Sigmoid colon (tissue), 4 donors: ENCODE data around the gene TOMM6.

Experiments used
- EP300 ChIP-seq, 4 donors: sonication (generic); formaldehyde crosslinking; IDR thresholded peaks; one replicate each; pipeline ENCODE4 v1.6.1; 2017; ENCODE audit warnings: antibody characterized with exemption in 4 of 4
- POLR2A ChIP-seq, 2 donors: fragments of 450-650 bp; IDR thresholded peaks; one replicate each; pipeline ENCODE4 v1.6.1; 2016; ENCODE audit warnings: antibody characterized with exemption in 2 of 2, mild to moderate bottlenecking in 2 of 2, moderate library complexity in 2 of 2
- POLR2AphosphoS5 ChIP-seq, 4 donors: sonication (generic); formaldehyde crosslinking; IDR thresholded peaks; one replicate each; pipeline ENCODE4 v1.6.1; 2017; ENCODE audit warnings: antibody characterized with exemption in 4 of 4
- TF ChIP-seq, protein P1 (sequence below), 4 experiments: fragments of 450-650 bp in 3 of 4; fragments of 200-600 bp in 1 of 4; IDR thresholded peaks; one replicate each; pipeline ENCODE4 v1.5.1; 2016 to 2019; ENCODE audit warnings: antibody characterized with exemption in 4 of 4, mild to moderate bottlenecking in 3 of 4, moderate library complexity in 2 of 4

DNA sequence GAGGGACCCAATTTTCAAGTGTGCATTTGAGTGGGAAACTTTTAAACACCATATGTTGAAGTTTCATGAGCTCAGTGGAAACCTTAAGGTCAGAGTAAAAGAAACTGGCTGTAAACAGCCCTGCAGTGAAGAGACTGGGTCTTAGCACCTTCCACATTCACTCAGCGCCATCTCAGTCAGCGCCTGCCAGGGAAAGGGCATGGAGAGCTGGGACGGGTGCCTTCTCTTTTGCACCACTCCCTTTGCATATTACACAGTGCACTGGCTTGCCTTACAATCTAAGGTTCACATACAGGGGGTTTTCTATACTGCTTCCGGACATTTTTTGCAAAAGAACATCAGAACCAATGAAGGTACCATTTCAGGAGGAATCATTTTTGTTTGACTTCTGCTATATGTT lies 4.5 kb downstream of the TOMM6 start:
- TF ChIP-seq POLR2AphosphoS5 (IDR thresholded peaks at IDR 0.05) (no peak), EP300 (IDR thresholded peaks at IDR 0.05) (no peak), POLR2A (IDR thresholded peaks at IDR 0.05) (no peak)
- TF ChIP-seq, protein P1, sequence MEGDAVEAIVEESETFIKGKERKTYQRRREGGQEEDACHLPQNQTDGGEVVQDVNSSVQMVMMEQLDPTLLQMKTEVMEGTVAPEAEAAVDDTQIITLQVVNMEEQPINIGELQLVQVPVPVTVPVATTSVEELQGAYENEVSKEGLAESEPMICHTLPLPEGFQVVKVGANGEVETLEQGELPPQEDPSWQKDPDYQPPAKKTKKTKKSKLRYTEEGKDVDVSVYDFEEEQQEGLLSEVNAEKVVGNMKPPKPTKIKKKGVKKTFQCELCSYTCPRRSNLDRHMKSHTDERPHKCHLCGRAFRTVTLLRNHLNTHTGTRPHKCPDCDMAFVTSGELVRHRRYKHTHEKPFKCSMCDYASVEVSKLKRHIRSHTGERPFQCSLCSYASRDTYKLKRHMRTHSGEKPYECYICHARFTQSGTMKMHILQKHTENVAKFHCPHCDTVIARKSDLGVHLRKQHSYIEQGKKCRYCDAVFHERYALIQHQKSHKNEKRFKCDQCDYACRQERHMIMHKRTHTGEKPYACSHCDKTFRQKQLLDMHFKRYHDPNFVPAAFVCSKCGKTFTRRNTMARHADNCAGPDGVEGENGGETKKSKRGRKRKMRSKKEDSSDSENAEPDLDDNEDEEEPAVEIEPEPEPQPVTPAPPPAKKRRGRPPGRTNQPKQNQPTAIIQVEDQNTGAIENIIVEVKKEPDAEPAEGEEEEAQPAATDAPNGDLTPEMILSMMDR (IDR thresholded peaks at IDR 0.05) = no peak
